Mucosa of descending colon (tissue), 3 donors: ENCODE data around the gene PPEF1. TPM values are rescaled to one million over a fixed set of nuclear protein-coding genes. Genes with fewer than 3 reads are reported as not detected.

Experiments used
- ATAC-seq: fragments of 200-7000 bp; cut with Tn5 transposase; one replicate; pipeline ENCODE4 v1.9.1; 2020; ENCODE audit warnings: mild to moderate bottlenecking, moderate library complexity
- DNase-seq, 3 donors: peaks; one replicate each; pipeline ENCODE4 v3.0.0-alpha.2; 2020
- H3K36me3 ChIP-seq: fragments of 200-600 bp; one replicate; pipeline ENCODE4 v1.8.0; 2021; ENCODE audit warnings: low read depth, mild to moderate bottlenecking
- H3K4me1 ChIP-seq: fragments of 200-600 bp; one replicate; pipeline ENCODE4 v1.8.0; 2021; ENCODE audit warnings: low read depth, mild to moderate bottlenecking
- H3K4me3 ChIP-seq: fragments of 200-600 bp; one replicate; pipeline ENCODE4 v1.8.0; 2021; ENCODE audit warnings: mild to moderate bottlenecking
- H3K9me3 ChIP-seq: fragments of 200-600 bp; one replicate; pipeline ENCODE4 v1.8.0; 2021; ENCODE audit warnings: mild to moderate bottlenecking
- CTCF ChIP-seq: fragments of 200-600 bp; IDR thresholded peaks from one replicate; pipeline ENCODE4 v1.8.0; 2022; ENCODE audit warnings: antibody characterized with exemption, mild to moderate bottlenecking
- intact Hi-C, 2 donors: fragments of 100-400 bp; cut with DNase I in 1 of 2; cut with micrococcal nuclease in 1 of 2; formaldehyde crosslinking; loops; one replicate each; pipeline versions ENCODE4 v1.11.0 to v1.11.1; 2022; cut with DNase I, micrococcal nuclease
- total RNA-seq, 3 donors: library from RNA; stranded (reverse); fragmentation: NEBNext Ultra II Directional in 2 of 3; extraction: Animal tissue kit (Norgen Biotek cat#: 25700) in 2 of 3; gene quantifications; one replicate each; pipeline versions ENCODE4 v1.2.1 to v1.2.4, GENCODE V29; 2021 to 2023
- donor health status: DM: no; HTN: no; CAD: no; lungs with moderate emphysema.
- donor health status: DM: no; HTN: no; CAD: no.
- donor health status: DM: no; HTN: yes; CAD: no.

Gene PPEF1
- total RNA-seq, 3 donors from 2014 or later = 0.22 to 0.24 TPM; not detected in 1

DNA sequence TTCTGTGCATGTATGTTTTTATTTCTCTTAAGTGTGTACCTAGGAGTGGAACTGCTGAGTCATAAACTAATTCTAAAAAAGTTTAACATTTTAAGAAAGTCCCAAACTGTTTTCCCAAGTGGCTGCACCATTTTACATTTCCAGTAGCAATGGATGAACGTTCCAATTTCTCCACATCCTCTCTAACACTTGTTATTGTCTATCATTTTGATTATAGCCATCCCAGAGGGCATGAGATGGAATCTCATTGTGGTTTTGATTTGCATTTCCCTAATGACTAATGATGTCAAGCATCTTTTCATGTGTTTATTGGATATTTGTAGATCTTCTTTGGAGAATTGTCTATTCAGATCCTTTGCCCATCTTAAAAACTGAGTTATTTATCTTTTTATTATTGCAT is 82.5 kb downstream of the PPEF1 start:
- Histone ChIP-seq H3K4me1 (no peaks in the 10 kb centered on the region), H3K4me3 (no peak overlapping the region), H3K9me3 (no peaks in the 10 kb centered on the region), H3K36me3 (no peaks in the 10 kb centered on the region)
- TF ChIP-seq CTCF = no peak
- intact Hi-C loops = no loop called here
- DNase-seq = no peak
- ATAC-seq = no peak

DNA sequence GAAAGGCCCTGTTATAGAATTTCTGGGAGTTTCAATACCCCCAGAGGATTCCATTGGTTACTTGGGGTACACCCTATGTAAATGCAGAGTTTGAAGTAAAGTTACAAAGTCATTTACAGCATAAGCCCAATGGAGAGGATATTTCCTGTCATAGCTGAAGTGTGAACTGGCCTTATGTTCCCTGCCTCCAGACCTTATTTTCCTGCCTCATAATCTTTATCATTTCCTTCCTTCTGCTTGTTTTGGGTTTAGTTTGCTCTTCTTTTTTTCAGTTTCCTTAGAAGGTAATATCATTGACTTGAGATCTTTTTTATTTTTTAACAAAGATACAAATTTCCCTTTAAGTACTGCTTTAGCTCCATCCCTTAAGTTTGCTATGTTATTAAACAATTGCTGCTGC is 85.4 kb downstream of the PPEF1 start:
- no peak for DNase-seq
- no peaks in the 10 kb centered on the region for H3K9me3 ChIP-seq
- H3K4me3 ChIP-seq = no peak overlapping the region
- TF ChIP-seq CTCF = no peak
- ATAC-seq = no peak
- no peaks in the 10 kb centered on the region for H3K4me1 ChIP-seq
- H3K36me3 ChIP-seq = no peaks in the 10 kb centered on the region
- intact Hi-C loops = no loop called here

DNA sequence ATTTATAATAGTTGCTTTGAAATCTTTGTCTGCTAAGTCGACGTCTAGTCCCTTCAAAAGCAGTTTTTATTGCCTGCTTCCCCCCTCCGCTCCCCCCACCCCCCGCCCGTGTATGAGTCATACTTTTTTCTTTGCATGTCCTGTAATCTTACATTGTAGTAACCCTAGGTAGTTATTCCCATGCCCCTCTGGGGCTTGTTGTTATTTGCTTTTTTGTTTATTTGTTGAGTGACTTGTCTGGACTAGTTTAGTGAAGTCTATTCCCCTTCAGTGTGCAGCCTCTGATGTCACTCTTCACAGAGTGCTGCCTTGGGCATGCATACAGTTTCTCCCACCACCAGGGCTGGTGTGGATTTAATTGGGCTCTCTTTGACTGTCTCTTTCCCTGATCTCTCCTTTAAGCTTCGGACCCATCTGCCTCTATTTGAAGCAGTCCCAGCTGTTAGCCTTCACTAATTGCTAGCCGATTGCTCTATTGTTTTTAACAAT is 86.2 kb downstream of the PPEF1 start:
- Histone ChIP-seq H3K36me3 (no peaks in the 10 kb centered on the region), H3K4me1 (no peaks in the 10 kb centered on the region), H3K4me3 (no peak overlapping the region), H3K9me3 (no peaks in the 10 kb centered on the region)
- TF ChIP-seq CTCF = no peak
- ATAC-seq = no peak
- DNase-seq = no peak
- intact Hi-C loops = no loop called here

DNA sequence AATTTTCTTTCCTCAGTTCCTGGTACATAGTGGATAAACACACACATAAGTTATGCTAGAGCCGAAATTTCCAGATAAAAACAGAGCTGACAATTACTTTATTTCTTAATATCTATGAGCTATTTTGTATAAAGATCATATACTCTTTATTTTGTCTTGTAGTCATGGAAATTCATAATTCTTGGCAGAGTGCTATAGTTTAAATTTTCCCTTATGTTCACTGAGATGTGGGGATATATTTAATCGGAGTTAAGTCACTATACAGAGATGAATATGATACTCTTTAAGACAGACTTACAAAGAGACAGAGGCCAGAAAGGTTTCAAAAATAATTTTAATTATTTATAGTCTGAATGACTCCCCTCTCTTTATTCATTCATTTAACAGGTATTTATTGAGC is 89.7 kb downstream of the PPEF1 start:
- Histone ChIP-seq H3K9me3 (no peaks in the 10 kb centered on the region), H3K4me3 (no peak overlapping the region), H3K4me1 (no peaks in the 10 kb centered on the region), H3K36me3 (no peaks in the 10 kb centered on the region)
- no peak for TF ChIP-seq CTCF
- intact Hi-C loops = no loop called here
- DNase-seq (no peak), ATAC-seq (no peak)

- Histone ChIP-seq H3K36me3 (no peaks in the 10 kb centered on the region), H3K4me1 (no peaks in the 10 kb centered on the region), H3K9me3 (no peaks in the 10 kb centered on the region), H3K4me3 (no peak overlapping the region)
- DNase-seq (no peak), ATAC-seq (no peak)
- no peak for TF ChIP-seq CTCF
- intact Hi-C loops = no loop called here
Observed at GRCh38 chrX:18799911-18800310, 92.5 kb downstream of the PPEF1 start.

GRCh38 chrX:18809641-18810040 is 102.2 kb downstream of the PPEF1 start:
- TF ChIP-seq CTCF = no peak
- ATAC-seq (no peak), DNase-seq (no peak)
- H3K9me3 ChIP-seq = no peaks in the 10 kb centered on the region
- no peaks in the 10 kb centered on the region for H3K36me3 ChIP-seq
- H3K4me1 ChIP-seq = no peaks in the 10 kb centered on the region
- intact Hi-C loops = no loop called here
- no peak overlapping the region for H3K4me3 ChIP-seq
